RPMI8226 (cell line): ENCODE results near the gene TSPAN31.
"Not testable (repeated sequence)": the region's sequence is repeated elsewhere in the genome, so short reads cannot be mapped to it uniquely, and the experiment has no call there.

Experiments used
- DNase-seq: peaks from one replicate; pipeline ENCODE4 v3.0.0-alpha.2; 2015

TSPAN31 gene, protein sequence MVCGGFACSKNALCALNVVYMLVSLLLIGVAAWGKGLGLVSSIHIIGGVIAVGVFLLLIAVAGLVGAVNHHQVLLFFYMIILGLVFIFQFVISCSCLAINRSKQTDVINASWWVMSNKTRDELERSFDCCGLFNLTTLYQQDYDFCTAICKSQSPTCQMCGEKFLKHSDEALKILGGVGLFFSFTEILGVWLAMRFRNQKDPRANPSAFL

DNA sequence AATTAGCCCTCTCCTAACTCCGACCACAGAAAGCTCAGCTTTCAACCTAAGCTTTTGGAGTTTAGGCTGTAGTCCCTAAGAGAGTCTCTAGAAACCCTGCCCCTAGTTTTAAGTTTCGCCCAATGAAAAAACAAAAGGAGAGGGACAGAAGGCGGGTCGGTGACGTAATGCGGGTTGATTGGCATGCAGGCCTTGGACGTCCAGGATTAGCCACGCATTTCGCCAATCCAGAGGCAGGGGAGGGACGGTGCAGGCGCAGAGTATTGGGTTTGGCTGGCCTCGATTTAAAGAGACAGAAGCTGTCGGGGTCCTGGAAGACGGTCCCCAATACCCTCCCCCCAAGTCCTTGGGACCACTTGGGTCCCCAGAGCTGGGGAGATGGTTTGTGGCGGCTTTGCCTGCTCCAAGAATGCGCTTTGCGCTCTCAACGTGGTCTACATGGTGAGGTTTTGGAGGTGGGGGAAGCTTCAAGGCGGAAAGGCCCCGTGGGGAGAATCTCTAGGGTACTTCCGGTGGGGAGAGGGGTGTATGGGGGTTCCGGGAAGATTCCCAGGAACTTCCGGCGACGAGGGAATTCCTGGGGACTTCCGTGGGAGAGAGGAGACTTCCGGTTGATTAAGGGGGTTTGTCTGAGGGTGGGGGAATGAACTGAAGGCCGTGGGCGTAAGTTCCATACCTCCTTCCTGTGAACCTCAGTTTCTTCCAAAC, at the start of gene TSPAN31:
Gene TSPAN31, plus strand, starts transcription at position 263 of the 708 bp plus-strand sequence. Its CDS starts 116 bp downstream, at position 379.
- peak; percentile 98 for DNase-seq

DNA sequence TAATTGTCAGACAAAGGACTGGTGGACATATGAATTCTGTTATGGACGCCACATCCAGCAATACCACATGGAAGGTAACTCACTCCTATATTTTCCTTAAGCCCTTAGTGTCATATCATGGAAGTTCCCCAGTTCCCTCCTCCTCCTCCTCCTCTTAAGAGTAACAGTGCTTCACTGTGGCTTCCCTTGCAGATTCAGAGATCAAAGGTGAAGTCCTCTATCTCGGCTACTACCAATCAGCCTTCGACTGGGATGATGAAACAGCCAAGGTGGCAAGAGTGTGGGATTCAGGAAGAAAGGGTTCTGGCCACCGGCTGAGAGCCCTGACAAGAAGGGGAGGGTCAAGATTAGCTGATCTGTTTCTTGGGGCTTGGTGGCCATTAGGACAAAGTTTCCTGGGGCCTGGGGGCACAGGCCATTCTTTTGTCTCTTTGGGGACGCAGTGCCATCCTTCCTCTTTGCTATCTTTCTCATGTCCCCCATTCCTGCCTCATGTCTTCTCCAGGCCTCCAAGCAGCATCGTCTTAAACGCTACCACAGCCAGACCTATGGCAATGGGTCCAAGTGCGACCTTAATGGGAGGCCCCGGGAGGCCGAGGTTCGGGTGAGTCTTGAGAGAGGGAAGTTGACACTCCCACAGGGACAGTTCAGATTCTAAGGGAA, 48.9 kb upstream of the TSPAN31 start:
- DNase-seq: no peak

DNA sequence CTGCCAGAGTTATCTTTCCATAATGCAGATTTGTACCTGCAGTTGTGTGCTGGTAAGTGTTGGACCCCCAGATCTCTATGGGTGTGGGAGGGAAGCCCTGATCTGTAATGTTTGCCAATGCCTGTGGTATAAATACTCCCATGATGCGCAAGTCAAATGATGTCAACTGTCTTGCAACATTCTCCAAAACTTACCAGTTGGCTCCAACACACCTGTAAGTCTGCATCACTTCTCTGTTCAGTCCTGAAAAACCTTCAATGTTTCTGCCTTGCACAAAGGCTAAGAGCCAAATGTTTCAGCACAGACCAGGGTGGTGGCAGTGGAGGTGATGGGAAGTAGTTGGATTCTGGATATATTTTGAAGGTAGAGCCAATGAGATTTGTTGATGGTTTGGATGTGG, 47.8 kb upstream of the TSPAN31 start:
- DNase-seq: no peak

DNA sequence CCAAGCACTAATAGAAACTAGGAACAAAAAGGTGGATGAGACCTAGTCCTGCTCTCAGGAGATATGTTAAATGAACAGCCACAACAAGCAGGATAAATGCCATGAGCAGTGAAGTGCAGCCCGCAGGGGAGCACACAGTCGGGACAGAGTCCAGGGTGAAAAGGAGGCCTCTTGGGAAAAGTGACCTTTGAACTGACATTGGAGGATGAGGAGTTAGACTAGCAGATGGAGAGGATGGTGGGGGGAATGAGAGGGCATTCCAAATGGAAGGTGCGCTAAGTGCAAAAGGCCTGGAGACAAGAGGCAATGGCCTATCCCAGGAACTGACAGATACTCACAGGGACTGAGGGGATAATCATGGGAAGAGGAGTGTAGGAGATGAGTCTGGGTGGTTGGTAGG, 46.4 kb upstream of the TSPAN31 start:
- DNase-seq: no peak

DNA sequence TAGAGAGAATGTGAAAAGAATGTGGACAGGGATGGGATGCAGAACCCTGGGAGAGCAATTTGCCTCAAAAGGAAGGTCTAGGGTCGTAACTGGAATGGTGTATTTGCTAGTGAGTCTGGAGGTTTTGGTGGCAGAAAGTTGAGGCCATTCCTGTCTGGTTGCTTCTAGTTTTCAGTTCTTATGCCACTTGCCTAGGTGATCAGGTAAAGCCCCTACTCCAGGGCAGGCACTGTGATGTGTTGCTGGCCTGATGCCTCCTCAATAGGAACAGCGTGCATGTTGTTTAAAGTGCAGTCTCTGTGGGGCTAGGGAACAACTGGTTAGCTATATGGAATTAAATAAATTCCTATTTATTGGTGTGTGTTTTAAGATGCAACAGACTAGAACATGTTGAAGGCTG, 44.5 kb upstream of the TSPAN31 start:
- no peak for DNase-seq

DNA sequence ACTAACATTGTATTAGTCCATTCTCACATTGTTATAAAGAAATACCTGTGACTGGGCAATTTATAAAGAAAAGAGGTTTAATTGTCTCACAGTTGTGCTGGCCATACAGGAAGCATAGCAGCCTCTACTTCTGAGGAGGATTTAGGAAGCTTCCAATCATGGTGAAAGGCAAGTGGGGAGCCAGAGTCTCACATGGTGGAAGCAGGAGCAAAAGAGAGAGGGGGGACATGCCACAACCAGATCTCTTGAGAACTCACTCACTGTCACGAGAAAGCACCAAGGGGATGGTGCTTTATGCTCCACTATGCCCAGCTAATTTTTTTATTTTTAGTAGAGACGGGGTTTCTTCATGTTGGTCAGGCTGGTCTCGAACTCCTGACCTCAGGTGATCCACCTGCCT, 37.6 kb upstream of the TSPAN31 start:
- no peak for DNase-seq

DNA sequence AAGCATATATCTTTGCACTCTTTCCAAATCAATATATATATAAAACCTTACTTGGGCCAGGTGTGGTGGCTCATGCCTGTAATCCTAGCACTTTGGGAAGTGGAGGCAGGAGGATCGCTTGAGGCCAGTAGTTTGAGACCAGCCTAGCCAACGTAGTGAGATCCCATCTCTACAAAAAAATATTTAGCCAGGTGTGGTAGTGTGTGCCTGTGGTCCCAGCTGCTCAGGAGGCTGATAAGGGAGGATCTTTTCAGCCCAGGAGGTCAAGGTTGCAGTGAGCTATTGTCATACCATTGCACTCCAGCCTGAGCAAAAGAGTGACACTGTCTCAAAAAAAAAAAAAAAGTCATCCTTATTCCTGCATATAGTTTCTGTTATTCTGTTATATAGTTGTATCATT, 36.5 kb upstream of the TSPAN31 start:
- no peak for DNase-seq

DNA sequence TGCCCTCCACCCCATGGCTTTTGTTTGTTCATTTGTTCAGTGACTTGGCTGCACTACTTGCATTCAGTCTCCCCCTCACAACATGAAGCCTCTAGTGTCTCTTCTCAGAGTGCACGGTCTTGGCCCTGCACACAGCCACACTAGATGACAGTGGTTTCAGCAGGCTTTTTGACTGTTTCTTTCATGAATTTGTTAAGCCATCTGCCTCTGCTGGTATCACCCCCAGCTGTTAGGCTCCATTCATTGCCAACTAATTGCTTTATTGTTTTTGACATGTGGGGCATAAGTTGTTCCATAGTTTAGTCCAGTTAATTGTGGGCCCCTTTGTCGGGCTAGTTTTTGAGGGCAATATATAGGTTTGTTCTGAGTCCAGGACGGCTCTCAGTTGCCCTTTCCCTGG, 32.1 kb upstream of the TSPAN31 start:
- DNase-seq: no peak

DNA sequence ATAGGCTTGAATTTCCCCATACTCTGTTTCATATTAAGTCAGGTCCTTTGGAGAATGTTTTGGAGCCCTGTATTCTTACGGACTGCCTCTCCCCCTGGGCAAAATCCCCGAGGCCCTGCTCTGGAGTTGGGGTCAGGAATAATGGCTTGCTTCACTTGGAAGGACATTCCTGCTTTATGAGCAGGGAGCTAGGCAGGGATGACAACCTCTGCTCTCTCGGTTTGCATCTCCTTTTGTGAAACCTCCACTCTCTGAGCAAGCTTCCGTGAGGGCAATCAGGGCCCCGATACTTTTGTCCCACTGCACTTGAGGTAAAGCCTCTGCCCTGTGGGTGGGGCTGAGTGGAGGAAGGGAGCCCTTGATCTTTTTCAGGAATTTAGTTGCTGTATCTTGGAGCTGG, 31.6 kb upstream of the TSPAN31 start:
- no peak for DNase-seq

DNA sequence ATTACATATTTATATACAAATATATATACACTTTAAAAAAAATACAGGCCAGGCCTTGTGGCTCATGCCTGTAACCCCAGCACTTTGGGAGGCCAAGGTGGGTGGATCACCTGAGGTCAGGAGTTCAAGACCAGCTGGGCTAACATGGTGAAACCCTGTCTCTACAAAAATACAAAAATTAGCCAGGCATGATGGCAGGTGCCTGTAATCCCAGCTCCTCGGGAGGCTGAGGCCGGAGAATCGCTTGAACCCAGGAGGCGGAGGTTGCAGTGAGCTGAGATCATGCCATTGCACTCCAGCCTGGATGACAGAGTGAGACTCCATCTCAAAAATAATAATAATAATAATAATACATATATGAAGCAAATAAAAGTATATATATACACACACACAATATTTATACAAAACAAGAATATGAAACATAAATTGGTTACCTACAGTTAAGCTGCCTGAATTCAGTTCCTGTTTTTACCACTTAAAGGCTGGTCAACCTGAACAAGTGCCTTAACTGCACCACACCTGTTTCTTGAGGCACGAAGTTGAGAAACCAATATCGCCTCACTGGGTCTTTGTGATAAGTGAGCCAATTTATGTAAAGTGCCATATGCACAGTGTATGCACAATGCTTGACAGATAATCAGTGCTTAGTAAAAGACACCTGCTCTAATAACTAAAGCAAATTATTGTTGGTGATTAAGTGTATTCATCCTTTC, 29.6 kb upstream of the TSPAN31 start:
- DNase-seq: not testable (repeated sequence)

DNA sequence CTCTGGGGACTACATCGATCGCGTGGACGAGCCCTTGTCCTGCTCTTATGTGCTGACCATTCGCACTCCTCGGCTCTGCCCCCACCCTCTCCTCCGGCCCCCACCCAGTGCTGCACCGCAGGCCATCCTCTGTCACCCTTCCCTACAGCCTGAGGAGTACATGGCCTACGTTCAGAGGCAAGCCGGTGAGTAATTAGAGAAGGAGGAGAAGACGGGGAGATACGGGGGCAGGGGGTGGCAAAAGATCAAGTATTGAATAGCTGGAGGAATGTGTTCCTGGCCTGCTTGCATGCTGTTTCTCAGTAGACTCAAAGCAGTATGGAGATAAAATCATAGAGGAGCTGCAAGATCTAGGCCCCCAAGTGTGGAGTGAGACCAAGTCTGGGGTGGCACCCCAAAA, 29.1 kb upstream of the TSPAN31 start:
- no peak for DNase-seq

DNA sequence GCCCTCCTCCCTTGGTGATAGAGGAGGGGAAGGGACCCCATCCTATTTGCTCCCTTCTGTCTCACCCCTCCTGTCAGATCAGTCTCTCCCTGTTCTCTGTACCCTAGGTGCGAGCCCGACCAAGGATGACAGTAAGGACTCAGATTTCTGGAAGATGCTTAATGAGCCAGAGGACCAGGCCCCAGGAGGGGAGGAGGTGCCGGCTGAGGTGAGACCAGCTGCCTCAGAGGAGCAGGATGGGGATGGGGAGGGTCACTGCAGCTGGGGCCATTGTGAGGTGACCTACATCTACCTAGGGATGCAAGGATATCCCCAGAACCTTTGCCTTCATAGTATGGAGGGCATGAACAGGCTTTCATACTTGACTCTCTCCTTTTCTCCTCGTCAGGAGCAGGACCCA, 28.5 kb upstream of the TSPAN31 start:
- no peak for DNase-seq

DNA sequence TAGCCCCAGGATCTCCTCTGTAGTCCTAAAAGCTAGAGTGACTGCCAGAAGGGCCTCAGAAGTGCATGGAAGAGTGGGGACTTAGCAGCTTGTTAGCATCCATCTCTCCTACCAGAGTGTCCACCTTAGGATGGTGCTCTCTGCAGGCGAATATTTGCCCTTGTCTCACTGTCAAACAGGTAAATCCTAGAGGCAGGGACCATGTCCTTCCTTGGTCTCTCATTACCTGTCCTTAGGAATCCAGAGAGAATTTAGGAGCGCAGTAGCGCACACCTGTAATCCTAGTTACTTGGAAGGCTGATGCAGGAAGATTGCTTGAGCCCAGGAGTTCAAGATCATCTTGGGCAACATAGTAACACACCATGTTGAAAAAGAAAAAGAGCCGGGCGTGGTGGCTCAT, 27.7 kb upstream of the TSPAN31 start:
- DNase-seq: no peak

DNA sequence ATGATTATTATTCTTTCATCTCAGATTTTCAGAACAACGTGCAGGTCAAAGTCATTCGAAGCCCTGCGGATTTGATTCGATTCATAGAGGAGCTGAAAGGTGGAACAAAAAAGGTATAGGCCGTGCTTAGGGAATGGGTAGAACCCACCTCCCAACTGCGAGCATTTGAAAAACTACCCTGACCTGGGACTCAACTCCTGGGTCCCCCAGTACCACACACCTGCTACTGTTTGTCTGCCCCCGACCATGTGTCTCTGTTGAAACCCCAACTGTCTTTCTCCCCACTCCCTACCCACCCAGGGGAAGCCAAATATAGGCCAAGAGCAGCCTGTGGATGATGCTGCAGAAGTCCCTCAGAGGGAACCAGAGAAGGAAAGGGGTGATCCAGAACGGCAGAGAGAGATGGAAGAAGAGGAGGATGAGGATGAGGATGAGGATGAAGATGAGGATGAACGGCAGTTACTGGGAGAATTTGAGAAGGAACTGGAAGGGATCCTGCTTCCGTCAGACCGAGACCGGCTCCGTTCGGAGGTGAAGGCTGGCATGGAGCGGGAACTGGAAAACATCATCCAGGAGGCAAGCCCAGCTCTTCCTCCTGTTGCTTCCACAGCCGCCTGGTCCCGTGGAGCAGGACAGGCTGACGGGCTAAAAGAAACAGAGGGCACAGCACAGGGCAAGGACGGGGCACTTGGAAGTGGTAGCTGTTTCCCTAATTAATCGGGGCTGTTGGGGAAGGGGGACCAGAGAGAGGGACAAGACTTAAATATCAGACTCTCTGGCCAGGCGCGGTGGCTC, 26.8 kb upstream of the TSPAN31 start:
- DNase-seq: no peak

DNA sequence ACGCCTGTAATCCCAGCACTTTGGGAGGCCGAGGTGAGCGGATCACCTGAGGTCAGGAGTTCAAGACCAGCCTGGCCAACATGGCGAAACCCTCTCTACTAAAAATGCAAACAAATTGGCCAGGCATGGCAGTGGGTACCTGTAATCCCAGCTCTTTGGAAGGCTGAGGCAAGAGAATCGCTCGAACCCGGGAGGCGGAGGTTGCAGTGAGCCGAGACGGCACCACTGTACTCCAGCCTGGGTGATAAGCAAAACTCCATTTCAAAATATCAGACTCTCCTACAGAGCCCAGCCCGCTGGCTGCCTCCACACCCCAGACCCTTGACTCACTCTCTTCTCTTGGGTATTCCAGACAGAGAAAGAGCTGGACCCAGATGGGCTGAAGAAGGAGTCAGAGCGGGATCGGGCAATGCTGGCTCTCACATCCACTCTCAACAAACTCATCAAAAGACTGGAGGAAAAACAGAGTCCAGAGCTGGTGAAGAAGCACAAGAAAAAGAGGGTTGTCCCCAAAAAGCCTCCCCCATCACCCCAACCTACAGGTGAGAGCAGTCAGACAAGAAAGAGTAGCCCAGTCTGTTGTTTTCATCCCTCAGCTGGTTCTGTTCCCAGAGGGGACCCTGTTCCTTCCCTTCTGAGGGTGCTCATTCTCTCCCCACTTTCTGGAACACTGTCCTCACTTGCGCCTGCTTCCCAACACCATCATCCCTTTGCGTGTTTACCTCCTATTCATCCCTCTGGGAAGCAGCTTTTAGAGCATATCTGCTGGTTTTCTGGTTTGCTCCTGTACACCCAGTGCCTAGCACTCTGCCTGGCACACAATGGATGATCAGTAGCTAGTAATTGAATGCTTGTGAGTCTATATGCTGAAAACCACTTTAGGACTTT, 26.0 kb upstream of the TSPAN31 start:
- DNase-seq: no peak

DNA sequence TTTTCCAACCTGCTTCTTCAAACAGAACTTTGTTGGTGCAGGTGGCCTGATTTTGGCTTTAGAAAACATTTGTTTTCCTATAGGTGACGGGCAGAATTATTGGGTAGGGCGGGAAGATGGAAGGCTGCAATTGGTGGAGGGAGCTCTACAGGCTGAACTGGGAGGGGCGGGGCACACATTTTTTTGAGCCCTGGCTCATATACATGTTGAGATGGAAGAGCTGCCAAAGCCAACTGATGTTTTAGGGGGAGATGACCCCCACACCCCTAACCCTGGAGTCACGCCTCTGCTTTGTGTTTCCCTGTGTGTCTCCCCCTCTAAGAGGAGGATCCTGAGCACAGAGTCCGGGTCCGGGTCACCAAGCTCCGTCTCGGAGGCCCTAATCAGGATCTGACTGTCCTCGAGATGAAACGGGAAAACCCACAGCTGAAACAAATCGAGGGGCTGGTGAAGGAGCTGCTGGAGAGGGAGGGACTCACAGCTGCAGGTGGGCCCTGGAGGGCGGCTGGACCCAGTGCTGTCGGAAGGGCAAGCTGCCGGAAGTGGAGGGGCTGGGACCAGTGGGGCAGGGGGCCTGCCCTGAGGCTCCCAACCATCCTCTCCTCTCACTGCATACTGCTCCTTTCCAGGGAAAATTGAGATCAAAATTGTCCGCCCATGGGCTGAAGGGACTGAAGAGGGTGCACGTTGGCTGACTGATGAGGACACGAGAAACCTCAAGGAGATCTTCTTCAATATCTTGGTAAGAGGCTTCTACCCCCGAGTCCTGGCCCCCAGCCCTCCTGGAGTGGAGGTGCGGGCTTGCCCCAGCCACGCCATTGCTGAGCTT, 24.8 kb upstream of the TSPAN31 start:
- no peak for DNase-seq

DNA sequence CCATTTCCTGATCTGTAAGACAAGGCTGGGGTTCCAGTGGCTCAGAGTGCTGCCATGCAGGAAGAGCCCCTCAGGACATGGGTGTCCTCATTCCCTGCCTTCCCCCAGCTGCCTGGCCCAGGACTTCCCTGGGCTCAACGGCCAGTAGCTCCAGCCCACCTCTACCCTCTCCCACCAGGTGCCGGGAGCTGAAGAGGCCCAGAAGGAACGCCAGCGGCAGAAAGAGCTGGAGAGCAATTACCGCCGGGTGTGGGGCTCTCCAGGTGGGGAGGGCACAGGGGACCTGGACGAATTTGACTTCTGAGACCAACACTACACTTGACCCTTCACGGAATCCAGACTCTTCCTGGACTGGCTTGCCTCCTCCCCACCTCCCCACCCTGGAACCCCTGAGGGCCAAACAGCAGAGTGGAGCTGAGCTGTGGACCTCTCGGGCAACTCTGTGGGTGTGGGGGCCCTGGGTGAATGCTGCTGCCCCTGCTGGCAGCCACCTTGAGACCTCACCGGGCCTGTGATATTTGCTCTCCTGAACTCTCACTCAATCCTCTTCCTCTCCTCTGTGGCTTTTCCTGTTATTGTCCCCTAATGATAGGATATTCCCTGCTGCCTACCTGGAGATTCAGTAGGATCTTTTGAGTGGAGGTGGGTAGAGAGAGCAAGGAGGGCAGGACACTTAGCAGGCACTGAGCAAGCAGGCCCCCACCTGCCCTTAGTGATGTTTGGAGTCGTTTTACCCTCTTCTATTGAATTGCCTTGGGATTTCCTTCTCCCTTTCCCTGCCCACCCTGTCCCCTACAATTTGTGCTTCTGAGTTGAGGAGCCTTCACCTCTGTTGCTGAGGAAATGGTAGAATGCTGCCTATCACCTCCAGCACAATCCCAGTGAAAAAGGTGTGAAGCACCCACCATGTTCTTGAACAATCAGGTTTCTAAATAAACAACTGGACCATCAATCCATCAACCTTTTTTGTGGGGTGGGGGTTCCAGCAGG, 23.9 kb upstream of the TSPAN31 start:
- no peak for DNase-seq

DNA sequence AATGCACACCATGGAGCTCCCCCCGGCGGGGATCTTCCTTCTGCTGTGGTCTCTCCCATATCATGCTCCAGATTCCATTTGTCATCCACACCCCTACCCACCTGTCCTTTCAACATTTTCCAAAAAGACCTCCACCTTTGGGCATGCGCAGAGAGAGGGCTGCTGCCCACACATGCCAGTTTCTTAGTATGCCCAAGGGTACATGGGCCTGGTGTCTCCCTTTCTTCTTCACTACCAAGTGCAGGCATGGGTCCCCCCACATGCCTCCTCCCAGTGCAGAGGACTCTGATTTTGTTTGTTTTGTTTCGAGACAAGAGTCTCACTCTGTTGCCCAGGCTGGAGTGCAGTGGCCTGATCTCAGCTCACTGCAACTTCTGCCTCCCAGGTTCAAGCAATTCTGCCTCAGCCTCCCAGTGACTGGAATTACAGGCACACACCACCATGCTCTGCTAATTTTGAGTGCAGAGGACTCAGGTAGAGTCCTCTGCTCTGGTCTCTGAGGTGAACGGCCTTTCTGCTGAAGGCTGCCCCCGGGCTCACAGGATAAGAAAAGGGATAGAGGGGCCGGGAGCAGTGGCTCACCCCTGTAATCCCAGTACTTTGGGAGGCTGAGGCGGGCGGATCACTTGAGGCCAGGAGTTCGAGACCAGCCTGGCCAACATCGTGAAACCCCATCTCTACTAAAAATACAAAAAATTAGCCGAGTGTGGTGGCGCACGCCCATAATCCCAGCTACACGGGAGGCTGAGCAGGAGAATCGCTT, 22.8 kb upstream of the TSPAN31 start:
- not testable (repeated sequence) for DNase-seq
